ENCODE data around the gene HRC.

Gene HRC

DNA sequence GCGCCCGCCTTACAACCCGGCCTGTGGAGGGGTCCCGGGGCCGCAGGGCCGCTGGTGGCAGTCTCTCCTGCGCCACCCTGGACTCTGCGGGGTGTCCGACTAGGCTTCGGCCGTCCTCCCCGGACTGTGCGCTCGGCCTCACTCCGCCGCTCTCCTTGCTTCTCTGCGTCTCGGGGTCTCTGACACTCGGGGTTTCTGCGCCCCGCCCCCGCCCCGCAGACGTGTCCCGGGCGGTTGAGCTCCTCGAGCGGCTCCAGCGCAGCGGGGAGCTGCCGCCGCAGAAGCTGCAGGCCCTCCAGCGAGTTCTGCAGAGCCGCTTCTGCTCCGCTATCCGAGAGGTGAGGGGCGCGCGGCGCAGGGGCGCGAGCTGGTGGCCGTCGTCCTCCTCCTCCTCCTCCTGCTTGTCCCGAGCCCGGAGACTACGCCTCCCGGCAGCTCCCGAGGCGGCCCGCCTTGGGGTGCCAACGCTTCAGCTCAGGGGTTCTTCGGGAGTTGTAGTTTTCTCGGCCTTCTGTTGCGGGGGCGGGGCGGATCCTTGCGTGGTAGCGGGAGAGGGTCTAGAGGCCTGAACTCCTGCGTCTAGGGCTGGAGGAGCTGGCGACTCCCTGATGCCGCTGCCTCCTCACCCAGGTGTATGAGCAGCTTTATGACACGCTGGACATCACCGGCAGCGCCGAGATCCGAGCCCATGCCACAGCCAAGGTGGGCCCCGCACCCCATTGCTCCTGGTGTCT lies 40.4 kb downstream of the HRC start:
- no peak for DNase-seq (ENCODE audit: low read depth)

DNA sequence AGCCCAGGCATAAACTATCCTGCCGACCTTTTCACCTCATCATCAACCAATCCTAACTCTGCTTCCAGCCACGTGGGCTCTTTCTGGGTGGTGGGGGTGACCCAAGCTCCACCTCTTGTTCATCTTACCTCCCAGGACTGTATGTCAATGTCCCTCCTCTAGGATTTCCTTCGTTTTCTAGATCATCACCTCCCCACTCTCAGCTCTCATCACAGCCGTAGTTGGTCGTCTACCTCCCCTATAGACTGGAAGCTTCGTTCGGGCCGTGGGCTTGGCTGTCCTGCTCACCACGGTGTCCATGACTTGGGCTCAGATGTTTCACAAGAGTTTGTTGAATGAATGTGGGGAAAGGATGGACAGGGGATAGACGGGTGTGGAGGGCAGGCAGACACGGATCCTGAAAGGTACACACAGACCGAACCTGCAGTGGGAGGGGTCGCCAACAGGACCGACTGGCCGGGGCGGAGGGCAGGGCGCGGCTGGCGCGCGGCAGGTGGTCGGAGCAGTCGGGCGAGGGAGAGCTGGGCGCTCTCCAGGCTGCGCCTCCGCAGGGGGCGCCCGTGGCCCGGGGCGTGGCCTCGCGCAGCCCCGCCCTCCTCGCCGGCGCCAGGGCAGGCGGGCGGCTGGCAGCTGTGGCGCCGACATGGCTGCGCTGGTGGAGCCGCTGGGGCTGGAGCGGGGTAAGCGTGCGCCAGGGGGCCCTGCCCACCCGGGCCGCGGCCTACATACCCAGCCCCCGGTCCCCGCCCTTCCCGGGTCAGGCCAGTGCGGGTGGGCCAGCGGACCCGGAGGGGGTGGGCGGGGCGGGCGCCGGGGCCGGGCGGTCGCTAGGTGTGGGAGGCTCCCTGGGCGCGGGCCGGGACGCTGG lies 41.2 kb downstream of the HRC start, which contains the start of gene LIN7B:
Gene LIN7B, plus strand, starts transcription at position 609 of the 868 bp plus-strand sequence. Its CDS starts 35 bp downstream, at position 644.
- DNase-seq (ENCODE audit: low read depth): no peak

DNA sequence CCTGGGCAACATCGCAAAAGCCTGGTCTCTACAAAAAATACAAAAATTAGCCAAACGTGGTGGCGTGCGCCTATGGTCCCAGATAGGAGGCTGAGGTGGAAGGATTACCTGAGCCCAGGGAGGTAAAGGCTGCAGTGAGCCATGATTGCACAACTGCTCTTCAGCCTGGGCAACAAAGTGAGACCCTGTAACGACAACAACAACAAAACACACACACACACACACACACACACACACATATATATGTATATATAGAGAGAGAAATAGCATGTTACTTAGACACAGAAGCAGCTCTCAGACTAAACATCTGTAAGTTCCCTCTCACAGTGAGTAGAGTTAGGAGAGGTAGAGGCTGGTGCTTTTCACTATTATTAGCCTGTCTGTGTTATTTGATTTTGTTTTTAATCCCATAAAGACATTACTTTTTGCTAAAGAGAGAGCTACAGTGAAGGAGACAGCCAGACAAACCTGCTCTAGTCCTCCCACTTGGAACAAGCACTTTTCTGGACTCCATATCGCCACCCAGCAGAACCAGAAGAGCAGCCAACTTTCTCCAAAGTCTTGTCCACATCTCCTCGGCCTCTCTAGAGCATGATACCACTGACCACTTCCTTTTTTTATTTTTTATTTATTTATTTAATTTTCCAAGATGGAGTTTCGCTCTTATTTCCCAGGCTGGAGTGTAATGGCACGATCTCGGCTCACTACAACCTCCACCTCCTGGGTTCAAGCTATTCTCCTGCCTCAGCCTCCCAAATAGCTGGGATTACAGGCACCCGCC lies 43.8 kb downstream of the HRC start:
- DNase-seq (ENCODE audit: low read depth): no peak

DNA sequence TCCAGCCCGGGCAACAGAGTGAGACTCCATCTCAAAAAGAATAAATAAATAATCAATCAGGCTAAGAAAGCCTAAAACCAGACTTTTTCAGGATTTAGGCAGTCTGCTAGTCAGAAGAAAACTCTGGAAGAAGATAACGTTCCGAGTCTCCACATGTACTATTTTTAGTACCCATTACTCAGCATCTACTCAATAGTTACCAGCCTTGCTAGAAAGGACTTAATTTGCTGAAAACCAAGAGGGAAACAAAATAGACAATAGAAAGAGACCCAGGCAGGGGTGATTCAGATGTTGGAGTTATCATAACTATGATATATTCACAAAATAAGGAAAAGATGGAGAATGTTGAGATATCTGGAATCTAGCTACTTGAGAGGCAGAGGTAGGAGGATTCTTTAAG lies 44.6 kb downstream of the HRC start:
- DNase-seq (ENCODE audit: low read depth): no peak

DNA sequence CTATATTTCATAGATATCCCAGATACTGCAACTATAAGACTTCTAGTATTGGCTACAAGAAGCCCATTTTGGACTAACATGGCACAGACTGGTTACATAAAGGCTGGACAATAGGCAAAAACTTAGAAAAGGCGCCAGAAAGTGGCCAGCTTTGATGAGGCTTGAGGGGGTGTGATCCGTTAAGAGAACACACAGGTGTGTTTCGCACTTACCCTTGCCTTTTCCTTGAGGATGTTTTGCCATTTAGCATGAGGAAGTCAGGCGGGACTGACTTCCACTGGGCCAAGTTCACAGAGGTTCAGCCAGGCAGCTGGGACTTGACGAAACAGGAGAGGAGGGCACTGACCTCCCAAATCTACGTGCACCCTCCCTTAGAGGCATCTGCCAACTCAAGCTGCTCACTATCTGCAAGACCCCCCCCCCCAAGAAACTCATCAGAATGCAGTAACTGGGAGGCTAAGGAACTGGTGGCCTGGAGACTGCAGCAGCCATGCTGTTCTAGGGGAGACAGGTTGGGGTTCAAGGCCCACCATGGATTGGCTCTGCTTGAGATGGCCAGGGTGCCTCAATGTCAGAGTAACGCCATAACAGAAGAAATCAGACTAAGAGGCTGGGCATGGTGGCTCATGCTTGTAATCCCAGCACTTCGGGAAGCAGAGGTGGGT lies 45.5 kb downstream of the HRC start:
- DNase-seq (ENCODE audit: low read depth): no peak

DNA sequence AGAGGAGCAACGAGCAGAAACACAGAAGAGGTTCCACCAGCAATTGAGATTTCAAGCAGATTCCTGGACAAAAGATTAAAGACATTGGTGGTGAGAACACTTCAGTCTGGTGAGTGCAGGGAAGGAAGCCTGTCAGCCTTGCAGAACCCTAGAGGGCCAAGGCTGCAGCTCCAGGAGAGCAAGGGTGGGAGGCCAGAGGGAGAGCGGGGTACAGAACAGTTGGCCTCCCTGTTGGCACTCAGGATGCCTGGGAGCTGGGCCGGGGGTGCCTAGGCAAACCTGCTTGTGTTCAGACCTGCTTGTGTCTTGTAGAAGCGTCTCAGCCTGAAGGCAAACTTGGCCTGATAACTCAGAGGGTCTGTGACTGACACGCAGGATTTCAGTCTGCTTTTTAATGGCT lies 46.1 kb downstream of the HRC start:
- no peak for DNase-seq (ENCODE audit: low read depth)

DNA sequence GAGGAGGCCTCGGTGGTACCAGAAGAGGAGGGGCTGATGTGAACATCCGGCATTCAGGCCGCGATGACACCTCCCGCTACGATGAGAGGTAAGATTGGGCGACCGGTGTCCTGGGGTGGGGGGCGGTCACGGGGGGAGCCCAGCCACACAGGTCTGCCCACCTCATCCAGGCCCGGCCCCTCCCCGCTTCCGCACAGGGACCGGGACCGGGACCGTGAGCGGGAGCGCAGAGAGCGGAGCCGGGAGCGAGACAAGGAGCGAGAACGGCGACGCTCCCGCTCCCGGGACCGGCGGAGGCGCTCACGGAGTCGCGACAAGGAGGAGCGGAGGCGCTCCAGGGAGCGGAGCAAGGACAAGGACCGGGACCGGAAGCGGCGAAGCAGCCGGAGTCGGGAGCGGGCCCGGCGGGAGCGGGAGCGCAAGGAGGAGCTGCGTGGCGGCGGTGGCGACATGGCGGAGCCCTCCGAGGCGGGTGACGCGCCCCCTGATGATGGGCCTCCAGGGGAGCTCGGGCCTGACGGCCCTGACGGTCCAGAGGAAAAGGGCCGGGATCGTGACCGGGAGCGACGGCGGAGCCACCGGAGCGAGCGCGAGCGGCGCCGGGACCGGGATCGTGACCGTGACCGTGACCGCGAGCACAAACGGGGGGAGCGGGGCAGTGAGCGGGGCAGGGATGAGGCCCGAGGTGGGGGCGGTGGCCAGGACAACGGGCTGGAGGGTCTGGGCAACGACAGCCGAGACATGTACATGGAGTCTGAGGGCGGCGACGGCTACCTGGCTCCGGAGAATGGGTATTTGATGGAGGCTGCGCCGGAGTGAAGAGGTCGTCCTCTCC lies 47.4 kb downstream of the HRC start:
- DNase-seq (ENCODE audit: low read depth): no peak

DNA sequence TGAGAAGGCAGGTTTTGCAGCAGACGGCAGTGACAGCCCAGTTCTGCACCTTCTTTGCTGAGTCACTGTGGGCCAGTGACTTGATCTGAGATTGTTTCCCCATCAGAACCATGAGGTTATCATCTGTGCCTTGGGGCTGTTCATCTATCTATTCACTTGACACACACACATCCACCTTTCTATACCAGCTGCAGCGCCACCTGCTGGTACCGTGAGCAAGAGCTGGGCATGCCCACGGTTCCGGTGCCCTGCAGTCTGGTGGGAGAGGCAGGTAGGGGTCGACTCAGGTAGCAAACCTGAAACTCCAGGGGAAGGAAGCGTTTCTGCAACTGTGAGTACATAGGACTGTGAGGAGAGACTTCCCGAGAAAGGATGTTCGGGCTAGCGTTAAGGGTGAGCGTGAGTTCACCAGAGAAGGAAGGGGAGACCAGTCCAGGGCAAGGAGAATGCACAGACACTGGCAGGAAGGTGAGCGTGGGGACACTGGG lies 48.5 kb downstream of the HRC start:
- no peak for DNase-seq (ENCODE audit: low read depth)

DNA sequence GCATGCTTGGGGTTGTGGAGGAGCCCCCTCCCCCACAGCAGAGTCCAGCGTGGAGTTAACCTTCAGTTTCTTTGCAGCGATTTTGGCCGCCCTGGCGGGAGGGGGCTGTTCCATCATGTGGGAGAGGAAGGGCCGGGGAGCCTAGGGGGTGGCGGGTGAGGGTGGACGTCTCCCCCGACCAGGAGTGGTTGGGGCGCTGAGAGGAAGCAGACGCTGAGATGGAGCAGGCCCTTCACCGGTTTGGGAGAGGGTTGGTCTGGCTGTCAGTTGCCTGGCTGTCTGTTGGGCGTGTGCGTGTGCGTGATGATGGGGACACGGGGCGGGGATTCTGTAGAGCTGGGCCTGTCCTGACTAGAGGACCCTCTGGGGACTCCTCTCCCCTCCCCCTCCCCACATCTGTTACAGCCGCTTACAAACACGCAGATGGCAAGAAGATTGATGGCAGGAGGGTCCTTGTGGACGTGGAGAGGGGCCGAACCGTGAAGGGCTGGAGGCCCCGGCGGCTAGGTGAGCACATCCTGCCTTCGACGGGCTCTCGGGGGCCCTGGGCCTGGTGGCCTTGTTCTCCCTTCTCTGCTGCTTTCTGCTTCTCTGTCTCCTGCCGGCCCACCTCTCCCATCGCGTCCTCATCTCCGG lies 50.8 kb downstream of the HRC start:
- DNase-seq (ENCODE audit: low read depth): no peak

DNA sequence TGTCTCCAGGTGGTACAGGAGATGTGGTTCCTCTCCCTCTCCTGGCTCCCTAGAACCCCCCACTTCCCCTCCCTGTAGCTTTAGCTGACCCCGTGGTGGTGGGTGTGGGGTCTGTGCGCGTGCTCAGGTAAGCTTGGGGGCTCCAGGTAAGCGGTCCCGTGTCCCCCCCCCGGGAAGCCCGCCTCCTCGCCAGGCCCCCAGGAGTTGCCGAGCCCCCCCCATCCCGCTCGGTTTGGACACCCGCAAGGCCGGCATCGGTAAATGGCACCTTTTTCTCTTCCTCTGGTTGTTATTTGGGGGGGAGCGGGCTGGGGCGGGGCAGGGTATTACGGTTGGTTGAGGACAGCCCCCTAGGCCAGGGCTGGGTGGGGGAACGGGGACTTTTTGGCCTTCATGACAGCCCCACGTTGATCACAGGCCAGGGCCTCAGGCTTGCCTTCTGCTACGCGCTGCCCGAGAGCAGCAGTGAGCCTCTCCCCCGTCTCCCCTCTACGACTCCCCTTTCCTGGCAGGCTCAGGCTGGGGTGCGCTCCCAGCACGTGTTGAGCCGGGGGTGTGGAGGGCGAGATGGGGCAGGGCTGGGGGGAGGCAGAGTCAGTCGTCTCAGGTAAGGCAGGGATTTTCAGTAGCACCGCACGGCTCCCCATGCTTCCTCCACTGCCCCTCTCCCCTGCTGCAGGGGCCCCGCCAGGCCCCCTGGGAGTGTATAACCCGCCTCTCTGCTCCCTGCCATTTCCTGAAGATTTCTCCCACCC lies 51.7 kb downstream of the HRC start:
- DNase-seq (ENCODE audit: low read depth): no peak

DNA sequence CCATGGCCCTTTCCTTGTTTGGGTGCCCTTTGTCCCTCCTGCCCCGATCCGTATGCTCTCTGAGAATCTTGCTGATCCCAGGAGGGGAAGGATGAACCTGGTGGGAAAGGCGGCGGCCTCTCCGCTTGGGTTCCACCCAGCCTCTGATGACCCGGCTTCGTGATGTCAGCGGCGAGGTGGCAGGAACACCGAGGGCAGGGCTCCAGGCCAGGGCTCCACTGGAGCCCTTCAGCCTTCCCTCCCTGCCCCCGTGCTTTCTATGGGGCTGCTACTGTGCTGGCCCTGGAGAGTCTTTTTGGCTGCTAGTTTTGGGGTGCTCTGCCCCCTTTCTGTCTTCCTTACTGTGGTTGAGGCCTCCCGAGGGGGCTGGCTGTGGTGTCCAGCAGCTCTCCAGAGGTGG lies 52.9 kb downstream of the HRC start:
- DNase-seq (ENCODE audit: low read depth): no peak

Measured in non-pigmented ciliary epithelial cell (primary cell).